CD4-positive, alpha-beta T cell treated with Interleukin-10 for 1 hour (primary cell): ENCODE data around the gene CLDN25.
"Not testable (repeated sequence)": the region's sequence is repeated elsewhere in the genome, so short reads cannot be mapped to it uniquely, and the experiment has no call there.

Source experiments
- DNase-seq: peaks from one replicate; pipeline ENCODE4 v3.0.0-alpha.2; 2020

The CLDN25 gene

GRCh38 chr11:113779496-113779895 is at the start of gene CLDN25:
Gene CLDN25, plus strand, starts transcription at chr11:113779796. Its CDS starts 0 bp downstream, at chr11:113779796.
- no peak for DNase-seq

DNA sequence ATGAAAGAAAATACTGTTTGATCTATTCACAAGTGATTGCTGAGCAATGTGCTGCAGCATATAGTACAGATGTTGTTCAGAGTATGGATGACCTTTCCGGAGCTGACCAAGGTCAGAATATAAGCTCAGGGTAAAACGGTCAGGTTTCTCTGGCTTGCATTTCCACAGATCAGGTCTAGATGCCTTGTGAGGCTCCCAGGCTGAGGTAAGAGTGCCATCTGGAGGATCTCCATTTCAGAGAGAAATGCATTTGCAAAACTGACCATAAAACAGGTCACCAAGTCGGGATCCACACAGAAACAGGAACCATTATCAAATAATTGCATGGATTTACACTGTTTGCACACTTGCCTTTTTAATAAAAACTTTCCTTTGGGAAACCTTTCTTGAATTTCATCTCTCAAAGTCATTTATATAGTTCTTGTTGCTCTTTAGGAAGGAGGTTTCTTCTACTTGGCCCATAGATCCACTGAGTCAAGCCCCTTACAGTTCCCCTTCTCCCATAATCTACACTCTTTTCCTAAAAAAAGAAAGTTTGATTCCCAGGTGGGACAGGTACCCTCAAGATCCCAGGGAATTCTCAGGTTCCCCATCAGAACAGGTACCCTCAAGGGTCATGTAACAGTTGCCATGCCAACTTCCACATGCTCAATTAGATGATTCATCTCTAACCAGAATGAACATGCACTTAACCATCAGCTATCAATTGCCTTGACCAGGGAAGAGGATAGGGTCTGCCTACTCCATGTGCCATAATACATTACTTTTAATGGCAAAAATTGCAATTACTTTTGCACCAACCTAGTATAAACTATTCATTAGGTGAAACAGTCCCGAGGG is 48.5 kb upstream of the CLDN25 start:
- DNase-seq = no peak

GRCh38 chr11:113732092-113732491 is 47.5 kb upstream of the CLDN25 start:
- DNase-seq = no peak

DNA sequence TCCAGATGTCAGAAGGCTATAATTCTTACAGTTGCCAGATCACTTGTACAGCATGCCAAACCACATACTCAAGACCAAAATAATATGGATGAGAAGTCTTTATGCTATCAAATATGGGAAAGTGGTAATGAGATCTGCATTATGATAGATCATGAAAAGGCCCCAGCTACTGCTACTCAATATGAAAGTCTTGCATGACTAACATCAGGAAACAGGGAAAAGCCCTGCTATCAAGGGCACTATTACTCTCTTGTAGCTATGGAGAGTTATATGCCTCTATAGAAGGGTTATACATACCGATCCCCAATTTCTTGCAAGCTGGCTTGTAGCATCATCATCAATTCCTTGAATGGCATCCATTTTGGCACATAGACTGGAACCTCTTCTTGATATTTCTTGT is 43.3 kb upstream of the CLDN25 start:
- no peak for DNase-seq

GRCh38 chr11:113752932-113753331 is 26.7 kb upstream of the CLDN25 start:
- no peak for DNase-seq

GRCh38 chr11:113760241-113760640 is 19.4 kb upstream of the CLDN25 start:
- DNase-seq = no peak

GRCh38 chr11:113763040-113763439 is 16.6 kb upstream of the CLDN25 start:
- not testable (repeated sequence) for DNase-seq

DNA sequence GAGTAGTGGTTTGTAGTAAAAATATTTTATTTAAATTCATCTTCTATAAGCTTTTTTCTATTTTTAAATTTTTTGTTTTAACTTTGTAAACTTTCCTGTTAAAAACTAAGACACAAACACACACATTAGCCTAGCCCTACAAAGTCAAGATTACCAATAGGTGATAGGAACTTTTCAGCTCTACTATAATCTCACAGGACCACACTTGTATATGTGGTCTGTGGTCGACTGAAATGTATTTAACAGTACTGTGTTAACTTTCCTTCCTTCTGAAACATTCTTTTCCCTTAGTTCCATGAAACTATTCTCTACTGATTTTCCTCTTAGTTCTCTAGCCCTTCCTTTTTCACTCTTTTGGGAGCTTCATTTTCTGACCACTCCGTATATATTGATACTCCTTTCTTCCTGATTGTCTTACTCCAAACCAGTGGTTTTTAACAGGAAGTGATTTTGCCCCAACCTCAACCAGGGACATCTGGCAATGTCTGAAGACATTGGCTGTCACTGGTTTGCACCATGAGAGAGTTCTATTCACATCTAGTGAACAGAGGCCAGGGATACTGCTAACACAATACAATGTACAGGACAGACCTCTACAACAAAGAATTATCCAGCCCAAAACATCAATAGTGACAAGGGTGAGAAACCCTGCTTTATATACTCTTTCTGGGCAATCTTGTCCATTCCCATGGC is 14.9 kb upstream of the CLDN25 start:
- no peak for DNase-seq

- no peak for DNase-seq
Measured at GRCh38 chr11:113771964-113772363, 7.6 kb upstream of the CLDN25 start.

DNA sequence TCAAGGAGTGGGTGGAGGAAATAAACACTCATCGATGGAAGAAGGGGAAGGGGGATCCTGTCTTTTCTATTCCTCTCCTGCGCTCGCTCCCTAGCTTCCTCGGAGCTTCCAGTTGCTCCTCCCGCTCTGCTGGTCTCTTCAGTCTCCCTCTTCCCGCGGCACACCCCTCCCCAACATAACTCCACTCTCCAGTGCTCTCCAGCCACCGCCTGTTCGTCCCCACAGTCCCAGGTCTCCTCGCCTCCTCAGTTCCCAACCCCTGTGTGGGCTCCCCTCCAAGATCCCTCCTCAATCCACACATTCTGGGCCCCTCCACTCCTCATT is 6.5 kb upstream of the CLDN25 start:
- no peak for DNase-seq

DNA sequence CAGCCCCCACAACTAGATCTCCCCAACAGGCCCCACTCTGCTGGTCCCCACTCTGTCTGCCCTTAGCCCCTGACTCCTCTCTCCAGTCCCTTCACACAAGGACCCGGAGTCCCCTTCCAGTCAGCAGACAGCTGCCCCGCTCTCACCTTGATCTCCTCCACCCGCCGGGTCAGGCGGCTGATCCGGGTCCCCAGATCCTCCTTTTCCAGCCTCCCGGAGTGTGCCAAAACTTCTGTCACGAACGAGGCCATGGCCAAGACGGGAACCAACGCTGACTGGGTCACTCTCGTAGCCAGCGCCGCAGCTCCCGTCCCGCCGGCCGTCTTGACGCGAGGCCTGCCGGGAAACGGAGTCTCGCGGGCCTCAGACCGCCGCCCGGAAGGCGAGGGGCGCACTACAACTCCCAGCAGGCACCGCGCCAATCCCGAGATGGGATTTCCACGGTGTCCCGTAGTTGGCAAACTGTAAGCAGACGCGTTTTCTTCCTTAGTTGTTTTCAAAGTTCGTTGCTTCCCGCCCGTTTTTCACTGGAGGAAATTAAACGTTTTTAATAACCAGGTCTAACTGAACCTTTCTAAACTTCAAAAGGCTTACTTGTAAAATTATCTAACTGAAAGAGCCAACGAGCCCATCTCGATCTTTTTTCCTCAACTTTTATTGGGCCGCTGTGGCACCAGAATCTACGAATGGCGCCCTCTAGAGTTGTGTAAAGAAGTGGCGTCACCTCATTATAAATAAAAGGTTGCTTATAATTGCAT is 6.0 kb upstream of the CLDN25 start, which contains the start of gene ZW10:
Gene ZW10, minus strand, starts transcription at position 277 of the 758 bp plus-strand sequence. Its CDS starts 26 bp downstream, at position 251.
- DNase-seq = peak; percentile 93

DNA sequence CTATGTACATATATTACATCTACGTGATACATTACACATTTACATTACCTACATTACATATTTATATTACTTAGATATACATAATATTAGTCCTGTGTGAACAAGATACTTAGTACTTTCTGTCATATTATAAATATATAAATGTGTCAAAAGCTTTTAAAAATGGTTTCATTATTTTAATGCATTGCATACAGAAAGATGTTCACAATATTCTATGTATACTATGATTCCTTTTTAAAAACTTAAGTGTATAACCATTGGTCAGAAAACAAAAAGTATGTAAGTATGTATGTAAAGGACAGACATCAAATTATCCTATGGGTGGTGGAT is 5.5 kb upstream of the CLDN25 start:
- DNase-seq = no peak

DNA sequence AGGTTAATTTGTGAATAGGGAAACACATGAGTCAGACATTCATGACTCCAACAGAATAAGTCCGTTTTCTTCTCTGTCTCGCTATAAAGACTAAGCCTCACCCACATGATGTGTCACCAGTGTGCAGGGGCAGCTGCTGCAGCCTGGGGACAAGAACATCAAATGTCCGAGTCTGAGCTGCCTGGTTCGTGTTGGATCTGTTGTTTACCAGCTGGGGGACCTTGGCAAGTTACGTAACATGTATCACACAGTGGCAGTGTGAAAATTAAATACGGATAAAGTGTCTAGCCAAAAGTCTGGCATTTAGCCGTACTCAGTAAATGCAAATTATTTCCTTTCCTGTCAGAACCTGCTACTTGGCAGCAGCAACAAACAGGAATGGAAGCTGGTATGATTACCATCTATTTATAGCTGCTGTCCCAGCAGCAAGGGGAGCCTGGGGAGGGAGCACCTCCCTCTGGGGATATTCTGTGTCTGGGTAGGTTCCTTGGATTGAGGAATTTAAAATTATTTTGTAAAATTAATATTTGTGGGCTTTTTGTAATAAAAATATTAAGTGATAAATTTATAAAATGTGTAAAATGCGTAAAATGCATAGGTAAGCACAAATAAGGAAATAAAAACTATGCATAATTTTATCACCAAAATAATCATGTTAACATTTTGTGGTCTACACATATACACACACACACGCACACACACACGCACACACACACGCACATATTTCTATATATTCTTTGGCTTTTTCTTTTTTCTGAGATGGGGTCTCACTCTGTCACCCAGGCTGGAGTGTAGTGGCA is 1.3 kb upstream of the CLDN25 start:
- no peak for DNase-seq

DNA sequence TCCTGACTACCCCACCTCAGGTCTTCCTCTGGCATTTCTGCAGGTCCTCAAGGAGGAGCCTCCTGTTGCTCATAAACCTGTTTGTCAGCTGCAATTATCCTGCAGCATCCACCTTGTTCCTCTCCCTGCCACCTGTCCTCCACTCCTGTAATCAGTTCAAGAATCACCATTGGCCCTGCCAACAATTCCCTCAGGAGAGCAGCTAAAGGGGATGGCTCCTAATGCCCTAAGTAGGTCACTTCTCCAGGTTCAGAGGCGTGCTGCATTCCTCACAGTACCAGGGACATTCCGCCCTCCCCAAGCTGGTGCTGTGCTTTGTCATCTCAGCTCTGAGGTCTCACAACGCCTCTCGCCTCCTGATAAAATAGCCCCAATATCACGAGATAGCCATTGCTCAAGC is 2.1 kb downstream of the CLDN25 start:
- no peak for DNase-seq

DNA sequence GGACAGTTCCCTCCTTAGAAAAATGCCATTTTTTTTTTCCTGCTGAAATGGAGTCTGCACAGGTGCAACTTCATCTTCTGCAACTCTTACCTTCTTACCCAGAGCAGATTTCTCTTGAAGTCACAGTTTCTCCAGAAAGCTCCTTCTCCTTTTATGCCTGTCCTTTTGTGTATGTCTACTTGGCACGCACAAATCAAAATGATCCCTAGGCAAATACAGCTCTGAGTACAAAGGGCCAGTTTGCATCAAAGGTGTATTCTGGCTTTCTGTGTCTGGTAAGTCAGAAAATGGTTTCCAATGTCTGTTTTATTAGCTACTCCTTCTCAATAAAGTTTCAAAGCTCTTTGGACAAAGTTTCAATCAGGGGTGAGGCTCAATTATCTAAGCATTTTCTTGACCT is 2.5 kb downstream of the CLDN25 start:
- DNase-seq = no peak

- not testable (repeated sequence) for DNase-seq
Measured at GRCh38 chr11:113789016-113789415, 9.4 kb downstream of the CLDN25 start.

DNA sequence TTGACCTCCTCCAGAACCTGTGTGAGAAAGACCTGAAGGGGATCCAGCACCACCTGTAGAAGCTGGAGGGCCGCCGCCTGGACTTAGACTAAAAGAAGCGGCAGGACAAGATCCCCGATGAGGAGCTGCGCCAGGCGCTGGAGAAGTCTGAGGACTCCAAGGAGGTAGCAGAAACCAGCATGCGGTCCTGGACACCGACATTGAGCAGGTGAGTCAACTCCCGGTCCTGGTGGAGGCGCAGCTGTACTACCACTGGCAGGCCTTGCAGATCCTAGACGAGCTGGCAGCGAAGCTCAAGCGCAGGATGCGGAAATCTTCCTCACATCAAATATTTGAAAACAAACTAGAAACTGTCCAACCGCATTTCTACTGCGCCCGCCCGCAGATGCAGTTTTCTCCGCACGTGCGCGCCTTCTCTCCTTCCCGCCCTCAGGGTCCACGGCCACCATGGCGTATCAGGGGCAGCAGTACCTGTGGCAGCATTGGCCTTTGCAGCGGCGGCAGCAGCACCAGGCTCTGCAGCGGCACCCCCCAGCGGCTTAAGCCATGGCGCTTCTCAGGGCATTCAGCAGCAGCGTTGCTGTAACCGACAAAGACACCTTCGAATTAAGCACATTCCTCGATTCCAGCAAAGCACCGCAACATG is 10.2 kb downstream of the CLDN25 start:
- no peak for DNase-seq

DNA sequence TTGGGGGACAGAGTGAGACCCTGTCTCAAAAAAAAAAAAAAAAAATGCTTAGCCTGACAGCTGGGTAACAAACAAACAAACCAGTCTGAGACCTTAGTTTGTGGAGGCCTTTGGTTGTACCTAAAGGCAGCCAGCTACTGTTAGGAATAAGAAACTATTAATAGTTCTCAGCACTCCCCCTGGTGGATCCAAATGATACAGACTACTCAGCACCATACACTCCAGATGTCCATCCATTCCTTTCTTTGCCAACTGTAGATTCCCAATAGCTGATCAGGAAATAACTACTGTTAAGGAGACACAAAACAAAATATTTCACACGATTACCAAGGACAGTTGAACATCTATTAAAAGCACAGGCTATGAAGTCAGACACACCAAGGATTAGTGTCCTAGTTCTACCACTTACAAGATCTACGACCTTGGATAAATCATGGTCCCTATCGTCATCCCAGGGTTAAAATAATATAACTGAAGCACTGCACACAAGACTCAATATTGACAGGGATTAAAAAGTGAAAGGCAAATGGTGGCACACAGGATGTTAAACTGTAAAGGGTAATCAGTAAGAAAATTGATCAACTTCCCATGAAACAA is 17.2 kb downstream of the CLDN25 start:
- DNase-seq = peak; percentile 31

DNA sequence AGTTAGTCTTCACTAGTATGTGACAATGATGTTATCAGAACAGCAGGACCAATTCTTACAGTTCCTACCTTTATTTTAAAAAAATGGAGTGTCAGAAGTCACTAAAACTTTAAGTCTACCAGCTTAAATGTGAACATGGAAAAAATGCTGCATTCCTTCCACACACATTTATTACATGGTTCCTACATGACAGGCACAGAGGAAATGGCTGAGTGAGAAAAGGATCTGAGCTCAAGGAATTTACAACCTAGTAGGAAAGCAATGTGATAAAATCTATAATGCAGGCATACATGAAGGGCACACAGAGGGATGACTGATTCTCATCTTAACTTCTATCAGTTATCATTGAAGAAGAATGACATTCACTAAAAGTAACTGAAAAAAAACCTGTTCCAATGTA is 23.0 kb downstream of the CLDN25 start:
- no peak for DNase-seq

GRCh38 chr11:113805640-113806039 is 26.0 kb downstream of the CLDN25 start:
- no peak for DNase-seq

GRCh38 chr11:113806406-113806805 is 26.8 kb downstream of the CLDN25 start:
- DNase-seq = peak; percentile 3

- no peak for DNase-seq
Measured at GRCh38 chr11:113808931-113809330, 29.3 kb downstream of the CLDN25 start.
